GM20431 (cell line): ENCODE results near the gene CREBBP.

Experiments
- in situ Hi-C: fragments of 300-500 bp; cut with MseI, MboI; formaldehyde crosslinking; loops from one replicate; pipeline ENCODE4 v1.15.0; 2020; ENCODE audit warnings: low sequenced_read_pairs; ENCODE audit not compliant: unreplicated experiment

The CREBBP gene

DNA sequence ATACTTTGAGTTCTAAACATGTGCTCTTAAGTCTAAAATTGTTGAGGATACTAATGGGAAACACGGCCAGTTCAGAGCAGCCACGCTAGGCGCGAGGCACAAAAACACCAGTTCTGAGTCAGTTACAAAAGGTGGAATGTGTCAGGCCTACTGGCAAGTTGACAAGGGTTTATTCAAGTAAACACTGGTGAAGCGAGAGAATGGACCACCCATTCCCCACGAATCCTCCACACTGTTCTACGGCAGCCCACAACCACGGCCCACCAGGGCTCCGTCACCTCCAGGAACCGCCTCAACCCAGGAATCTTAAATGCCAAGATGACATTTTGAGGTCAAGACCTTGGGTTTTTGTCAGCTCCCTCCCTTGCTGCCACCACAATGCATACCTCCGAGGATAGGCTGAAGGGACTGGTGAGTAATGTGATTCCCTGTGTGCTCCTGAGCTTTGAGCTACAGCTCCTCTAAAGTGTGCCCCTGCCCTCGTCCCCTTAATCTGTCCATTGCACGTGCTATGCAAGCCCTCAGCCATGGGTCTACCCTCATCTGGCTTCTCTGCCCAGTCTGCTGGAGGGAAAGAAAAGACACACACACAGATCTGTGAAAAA is 134.7 kb downstream of the CREBBP start:
- in situ Hi-C loops: no loop called here

GRCh38 chr16:3744018-3744417 is 136.5 kb downstream of the CREBBP start:
- in situ Hi-C loops: no loop called here

- in situ Hi-C loops: no loop called here
Measured at GRCh38 chr16:3740934-3741333, 139.6 kb downstream of the CREBBP start.

DNA sequence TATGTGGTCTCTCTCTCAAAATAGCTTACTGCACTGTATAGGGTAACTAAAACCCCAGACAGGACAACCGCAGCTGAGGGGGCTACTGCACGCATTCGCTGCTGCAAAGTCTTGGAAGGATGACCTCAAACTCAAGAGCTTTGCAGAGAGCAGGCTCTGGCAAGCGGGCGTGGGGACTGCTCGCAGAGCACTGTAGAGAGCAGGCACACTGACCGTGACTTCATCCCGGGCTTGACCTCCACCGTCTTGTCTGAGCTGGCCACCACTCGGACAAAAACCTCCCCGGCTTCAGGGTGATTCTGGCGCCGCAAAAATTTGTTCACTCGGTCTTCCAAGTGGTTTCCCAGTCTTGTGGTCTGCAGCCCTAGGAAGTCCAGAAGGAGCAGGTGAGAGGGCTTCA is 140.3 kb downstream of the CREBBP start:
- in situ Hi-C loops: no loop called here

GRCh38 chr16:3739636-3740035 is 140.9 kb downstream of the CREBBP start:
- in situ Hi-C loops: no loop called here

GRCh38 chr16:3738541-3738940 is 142.0 kb downstream of the CREBBP start:
- in situ Hi-C loops: no loop called here

DNA sequence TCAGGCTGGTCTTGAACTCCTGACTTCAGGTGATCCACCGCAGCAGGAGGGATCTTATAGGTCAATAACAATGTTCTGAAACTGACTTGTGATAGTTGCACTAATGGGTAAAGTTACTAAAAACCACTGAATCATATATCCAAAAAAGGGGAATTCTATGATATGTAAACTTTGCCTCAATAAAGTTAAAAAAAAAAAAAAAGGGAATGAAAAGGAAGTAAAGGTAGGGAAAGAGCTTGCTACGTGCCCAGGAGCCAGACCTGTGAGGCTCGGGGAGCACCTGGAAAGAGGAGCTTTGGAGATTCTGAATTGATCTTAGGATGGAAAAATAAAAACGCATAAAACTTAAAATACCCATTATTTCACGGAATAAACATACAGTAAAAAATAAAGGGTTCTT is 142.4 kb downstream of the CREBBP start:
- in situ Hi-C loops: no loop called here

DNA sequence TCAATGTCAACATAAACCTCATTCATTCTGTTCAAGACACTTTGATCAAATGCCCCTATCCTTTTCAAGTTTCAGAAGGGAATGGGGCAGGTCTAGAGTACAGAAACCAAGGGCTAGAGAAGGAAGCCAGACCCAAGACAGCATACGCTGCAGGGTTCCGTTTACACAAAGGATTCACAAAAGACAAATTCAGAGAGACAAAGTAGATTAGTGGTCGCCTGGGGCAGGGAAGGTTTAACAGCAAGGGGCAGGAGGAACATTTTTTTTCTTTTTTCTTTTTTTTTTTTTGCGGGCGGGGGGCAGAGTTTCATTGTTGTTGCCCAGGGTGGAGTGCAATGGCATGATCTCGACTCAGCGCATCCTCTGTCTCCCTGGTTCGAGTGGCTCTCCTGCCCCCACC is 143.3 kb downstream of the CREBBP start:
- in situ Hi-C loops: no loop called here

DNA sequence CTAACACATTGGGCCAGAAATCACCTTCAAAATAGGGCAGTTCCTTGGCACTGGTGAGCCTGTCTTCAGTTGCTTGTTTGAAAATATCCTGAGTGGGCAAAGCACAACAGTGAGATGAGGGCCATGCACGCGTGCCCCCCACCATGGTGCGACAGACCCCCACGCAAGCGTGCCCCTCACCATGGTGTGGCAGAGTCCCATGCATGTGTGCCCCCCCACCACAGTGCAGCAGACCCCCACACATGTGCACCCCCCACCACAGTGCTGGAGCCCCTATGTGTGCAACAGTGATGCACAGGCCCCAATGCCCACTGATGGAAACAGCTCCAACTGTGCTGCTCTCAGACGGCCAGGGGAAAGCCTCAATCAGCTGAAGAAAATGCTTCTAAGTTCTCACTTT is 144.4 kb downstream of the CREBBP start:
- in situ Hi-C loops: no loop called here

DNA sequence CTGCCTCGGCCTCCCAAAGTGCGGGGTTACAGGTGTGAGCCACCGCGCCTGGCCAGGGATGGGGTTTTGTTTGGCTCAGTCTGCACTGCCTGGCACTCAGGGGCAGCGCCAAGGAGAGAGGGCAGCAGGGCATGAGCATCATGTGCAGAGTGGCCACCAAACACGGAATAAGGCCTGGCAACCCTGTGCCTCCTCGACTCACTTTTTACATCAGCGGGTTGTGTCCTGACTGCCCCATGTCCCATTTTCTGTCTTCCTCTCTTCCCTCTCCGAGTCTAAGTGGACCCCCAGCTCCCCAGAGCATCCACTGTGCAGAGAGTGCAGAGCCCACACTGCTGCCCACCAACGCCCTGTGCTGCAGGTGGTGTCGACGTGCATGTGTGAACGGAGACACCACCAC is 145.0 kb downstream of the CREBBP start:
- in situ Hi-C loops: no loop called here

DNA sequence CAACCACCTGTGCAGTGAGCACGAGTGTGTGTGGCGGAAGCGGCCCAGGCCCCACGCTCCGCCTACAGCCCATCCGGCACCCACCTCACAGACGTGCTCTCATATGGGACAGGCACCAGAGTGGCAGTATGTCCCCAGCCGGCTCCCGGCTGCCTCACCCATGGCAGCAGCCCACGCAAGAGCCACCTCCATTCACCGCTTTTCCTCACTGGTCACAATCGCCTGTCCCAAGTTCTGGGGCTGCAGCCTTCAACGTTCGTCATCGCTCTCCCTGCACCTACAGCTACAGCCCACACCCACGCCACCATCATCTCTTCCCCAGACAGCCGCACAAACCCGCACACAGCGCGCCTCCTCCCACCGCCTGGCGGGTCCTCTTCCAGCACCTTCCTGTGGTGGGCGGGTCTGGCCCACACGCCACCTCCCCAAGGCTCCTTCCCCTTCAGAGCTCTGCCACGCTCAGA is 145.7 kb downstream of the CREBBP start:
- in situ Hi-C loops: no loop called here

DNA sequence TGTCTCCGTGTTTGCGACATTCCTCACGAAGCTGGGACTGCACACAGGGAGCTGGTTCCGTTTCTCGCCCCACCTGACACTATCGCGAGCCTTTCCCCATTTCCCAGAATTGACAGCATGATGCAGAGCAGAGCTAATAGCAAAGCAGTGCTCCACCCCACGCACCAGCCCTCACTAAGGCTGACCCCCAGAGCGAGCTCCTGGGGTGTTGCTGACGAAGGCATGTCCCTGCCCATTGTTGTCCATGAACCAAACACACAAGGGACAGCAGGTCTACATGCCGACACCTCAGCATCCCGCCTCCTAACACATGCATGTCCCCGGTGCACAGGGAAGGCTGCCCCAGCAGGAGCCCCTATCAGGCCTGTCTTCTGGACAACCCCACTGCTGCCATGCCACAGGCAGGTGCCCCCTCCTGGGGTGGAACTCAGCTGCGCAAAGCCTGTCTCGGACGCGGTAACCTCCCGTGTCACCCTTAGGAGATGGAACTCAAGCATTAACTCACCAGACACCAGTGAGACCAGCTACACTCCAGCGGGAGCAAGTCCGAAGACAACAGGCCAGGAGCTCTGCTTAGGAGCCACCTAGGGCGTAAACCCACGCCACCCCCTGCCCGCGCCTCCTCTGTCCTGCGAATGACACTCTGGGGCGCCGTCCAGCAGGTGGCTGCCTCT is 146.3 kb downstream of the CREBBP start:
- in situ Hi-C loops: no loop called here

GRCh38 chr16:3732171-3732570 is 148.3 kb downstream of the CREBBP start:
- in situ Hi-C loops: no loop called here

GRCh38 chr16:3731126-3731935 is 149.2 kb downstream of the CREBBP start:
- in situ Hi-C loops: no loop called here

DNA sequence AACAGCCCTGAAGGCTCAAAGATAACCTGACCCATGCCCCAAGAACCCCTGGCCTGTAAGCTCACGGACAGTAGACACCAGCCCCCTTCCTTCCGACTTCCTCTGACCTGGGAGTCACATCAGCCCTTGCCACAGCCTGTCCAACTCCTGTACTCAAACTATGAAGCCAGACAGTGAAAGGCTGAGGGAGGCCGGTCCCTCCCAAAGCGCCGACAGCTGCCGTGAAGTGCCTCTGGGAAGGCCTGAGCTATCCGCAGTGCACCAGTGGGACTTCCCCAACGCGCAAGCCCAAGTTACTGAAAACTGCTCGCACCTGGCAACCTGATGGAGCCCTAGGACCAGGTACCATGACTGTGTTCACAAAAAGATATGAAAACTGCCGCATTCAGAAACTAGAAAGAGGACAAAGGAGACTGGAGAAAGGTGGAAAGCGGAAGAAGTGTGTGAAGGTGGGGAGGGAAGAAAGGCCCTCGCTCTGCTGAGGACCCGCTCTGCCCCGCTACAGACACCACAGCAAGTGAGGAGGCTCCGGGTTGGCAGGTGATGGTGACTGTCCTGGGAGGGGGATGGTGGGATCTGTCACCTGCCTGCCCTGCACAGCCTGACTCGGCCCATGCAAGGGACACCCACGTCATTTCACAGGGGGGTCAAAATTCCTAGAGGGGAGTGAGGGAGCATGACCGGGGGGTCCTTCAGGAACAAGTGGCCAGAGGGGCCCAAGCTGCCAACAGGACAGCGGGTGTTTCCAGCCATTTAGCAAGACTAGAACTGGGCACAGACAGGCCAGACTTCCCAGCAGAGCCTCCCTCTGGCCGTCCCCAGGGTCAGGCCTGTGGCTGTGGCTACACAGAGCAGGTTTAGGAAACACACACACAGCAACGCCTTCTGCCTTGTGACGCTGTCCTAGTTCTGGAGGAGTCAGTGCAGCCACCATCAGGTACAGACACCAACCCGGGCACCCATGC is 150.1 kb downstream of the CREBBP start:
- in situ Hi-C loops: no loop called here

DNA sequence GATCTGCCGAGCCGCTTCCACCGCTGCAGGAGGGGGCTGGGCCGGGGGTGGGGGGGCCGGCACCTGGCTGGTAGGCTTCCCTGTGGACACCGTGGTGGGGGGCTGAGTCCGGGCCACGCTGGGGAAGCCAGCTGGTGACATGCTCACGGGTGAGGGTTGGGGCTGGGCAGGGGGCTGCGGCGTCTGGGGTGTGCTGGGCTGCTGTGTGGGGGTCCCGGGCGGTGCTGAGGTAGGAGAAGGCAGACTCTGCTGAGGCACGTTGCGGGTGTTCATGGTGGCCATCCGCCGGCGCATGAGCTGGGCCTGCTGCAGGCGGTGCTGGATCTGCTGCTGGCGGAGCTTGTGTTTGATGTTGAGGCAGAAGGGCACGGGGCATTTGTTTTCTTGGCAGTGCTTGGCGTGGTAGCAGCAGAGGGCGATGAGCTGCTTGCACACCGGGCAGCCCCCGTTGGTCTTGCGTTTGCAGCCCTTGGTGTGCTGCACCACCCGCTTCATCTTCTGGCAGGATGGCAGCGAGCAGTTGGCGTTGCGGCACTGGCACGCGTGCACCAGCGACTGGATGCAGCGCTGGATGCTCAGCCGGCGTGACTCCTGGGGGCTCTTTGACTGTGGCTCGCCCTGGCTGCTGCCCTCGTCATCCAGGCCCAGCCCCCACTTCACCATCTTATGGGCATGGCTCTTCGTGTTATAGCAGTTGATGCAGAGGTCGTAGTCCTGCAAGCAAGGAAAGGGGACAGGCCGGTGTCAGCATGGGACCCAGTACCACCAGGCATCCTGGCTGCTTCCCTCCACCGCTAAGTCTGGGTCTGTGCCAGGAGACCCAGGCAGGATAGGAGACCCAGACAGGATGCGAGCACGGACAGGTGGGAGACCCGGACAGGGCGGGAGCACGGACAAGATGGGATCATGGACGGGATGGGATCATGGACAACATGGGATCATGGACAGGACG is 151.1 kb downstream of the CREBBP start:
- in situ Hi-C loops: no loop called here

GRCh38 chr16:3728424-3729160 is 151.9 kb downstream of the CREBBP start:
- in situ Hi-C loops: no loop called here

DNA sequence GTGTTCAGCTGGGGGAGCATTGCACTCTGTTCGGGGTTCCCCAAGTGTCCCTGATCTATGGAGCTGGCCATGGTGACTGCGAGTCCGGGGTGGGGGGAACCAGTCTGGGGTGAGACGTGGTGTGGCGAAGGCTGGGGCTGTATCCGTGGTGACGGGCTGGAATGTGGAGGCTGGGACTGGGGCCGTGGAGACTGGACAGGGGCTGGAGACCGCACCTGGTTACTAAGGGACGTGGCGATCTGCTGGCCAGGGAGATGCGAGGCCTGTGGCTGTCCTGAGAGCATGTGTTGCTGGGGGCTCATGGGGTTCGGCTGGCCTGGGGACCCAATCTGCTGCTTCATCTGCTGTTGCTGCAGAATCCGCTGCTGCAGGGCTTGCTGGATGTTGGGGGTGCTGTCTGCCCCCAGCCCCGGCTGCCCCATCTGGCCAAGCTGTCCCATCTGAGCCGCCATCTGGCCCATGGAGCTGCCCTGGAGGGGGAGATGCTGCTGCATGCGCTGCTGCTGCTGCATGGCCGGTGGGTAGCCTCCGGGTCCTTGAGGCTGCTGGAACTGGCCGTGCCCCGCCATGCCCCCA is 152.6 kb downstream of the CREBBP start:
- in situ Hi-C loops: no loop called here
